Central memory CD8-positive, alpha-beta T cell (primary cell): ENCODE results near the gene OR2V2.

Experiments used
- ATAC-seq: fragments of 150-1000 bp; cut with Tn5 transposase; replicated peaks from 2 replicates; pipeline ENCODE4 v1.10.0; 2022; ENCODE audit warnings: mild to moderate bottlenecking, moderate FRiP score, moderate number of reproducible peaks; ENCODE audit not compliant: poor library complexity, severe bottlenecking; ENCODE audit errors: extremely low read depth
- DNase-seq, 2 donors: peaks; one replicate each; pipeline ENCODE4 v3.0.0; 2021; ENCODE audit warnings: low spot score in 2 of 2
- H3K27ac Mint-ChIP-seq: one replicate; pipeline ENCODE4 v1.8.0; 2022; ENCODE audit warnings: low read depth, mild to moderate bottlenecking, moderate library complexity, mixed read lengths
- H3K27me3 Mint-ChIP-seq: one replicate; pipeline ENCODE4 v1.8.0; 2022; ENCODE audit warnings: mixed read lengths
- H3K36me3 Mint-ChIP-seq: one replicate; pipeline ENCODE4 v1.8.0; 2022; ENCODE audit warnings: mild to moderate bottlenecking, moderate library complexity, mixed read lengths; ENCODE audit not compliant: insufficient read depth
- H3K4me1 Mint-ChIP-seq: one replicate; pipeline ENCODE4 v1.8.0; 2022; ENCODE audit warnings: mixed read lengths
- H3K4me3 Mint-ChIP-seq: one replicate; pipeline ENCODE4 v1.8.0; 2022; ENCODE audit warnings: mild to moderate bottlenecking, moderate library complexity, mixed read lengths
- H3K9me3 Mint-ChIP-seq: one replicate; pipeline ENCODE4 v1.8.0; 2022; ENCODE audit warnings: mixed read lengths

The OR2V2 gene

GRCh38 chr5:181136361-181136955, 10.9 kb upstream of the OR2V2 start:
- ATAC-seq (no peak), DNase-seq (no peak)
- H3K27ac Mint-ChIP-seq = no peak overlapping the region
- no peak overlapping the region for H3K4me3 Mint-ChIP-seq
- H3K4me1 Mint-ChIP-seq = no peaks in the 10 kb centered on the region
- peaks cover 2% of the 10 kb centered on the region for H3K36me3 Mint-ChIP-seq
- peaks cover 55% of the 10 kb centered on the region for H3K27me3 Mint-ChIP-seq
- H3K9me3 Mint-ChIP-seq = peaks cover 15% of the 10 kb centered on the region

GRCh38 chr5:181138258-181138657, 9.1 kb upstream of the OR2V2 start:
- DNase-seq (no peak), ATAC-seq (no peak)
- peaks cover 15% of the 10 kb centered on the region for H3K9me3 Mint-ChIP-seq
- H3K4me1 Mint-ChIP-seq = no peaks in the 10 kb centered on the region
- H3K4me3 Mint-ChIP-seq = no peak overlapping the region
- H3K27ac Mint-ChIP-seq = no peak overlapping the region
- H3K27me3 Mint-ChIP-seq = peaks cover 55% of the 10 kb centered on the region
- H3K36me3 Mint-ChIP-seq = peaks cover 2% of the 10 kb centered on the region

GRCh38 chr5:181140766-181141165, 6.6 kb upstream of the OR2V2 start:
- DNase-seq = no peak
- Mint-ChIP-seq H3K27me3 (peaks cover 43% of the 10 kb centered on the region), H3K4me1 (no peaks in the 10 kb centered on the region), H3K36me3 (peaks cover 4% of the 10 kb centered on the region), H3K4me3 (no peak overlapping the region), H3K9me3 (peaks cover 15% of the 10 kb centered on the region), H3K27ac (no peak overlapping the region)
- no peak for ATAC-seq

- Mint-ChIP-seq H3K36me3 (peaks cover 4% of the 10 kb centered on the region), H3K9me3 (peaks cover 15% of the 10 kb centered on the region), H3K4me1 (no peaks in the 10 kb centered on the region), H3K4me3 (no peak overlapping the region), H3K27ac (no peak overlapping the region), H3K27me3 (peaks cover 51% of the 10 kb centered on the region)
- ATAC-seq = no peak
- DNase-seq = no peak
Measured at GRCh38 chr5:181142054-181142453, 5.3 kb upstream of the OR2V2 start.

GRCh38 chr5:181145133-181145532, 2.3 kb upstream of the OR2V2 start:
- DNase-seq = no peak
- no peak for ATAC-seq
- H3K9me3 Mint-ChIP-seq = peaks cover 3% of the 10 kb centered on the region
- peaks cover 2% of the 10 kb centered on the region for H3K36me3 Mint-ChIP-seq
- H3K4me3 Mint-ChIP-seq = no peak overlapping the region
- no peak overlapping the region for H3K27ac Mint-ChIP-seq
- H3K4me1 Mint-ChIP-seq = no peaks in the 10 kb centered on the region
- peaks cover 82% of the 10 kb centered on the region for H3K27me3 Mint-ChIP-seq

GRCh38 chr5:181149355-181149754, 2.0 kb downstream of the OR2V2 start:
- Mint-ChIP-seq H3K4me3 (no peak overlapping the region), H3K4me1 (peaks cover 5% of the 10 kb centered on the region), H3K27me3 (peaks cover 53% of the 10 kb centered on the region), H3K27ac (no peak overlapping the region), H3K36me3 (no peaks in the 10 kb centered on the region), H3K9me3 (no peaks in the 10 kb centered on the region)
- no peak for DNase-seq
- ATAC-seq = no peak

GRCh38 chr5:181149806-181150733, 2.7 kb downstream of the OR2V2 start:
- Mint-ChIP-seq H3K27ac (no peak overlapping the region), H3K9me3 (no peaks in the 10 kb centered on the region), H3K36me3 (no peaks in the 10 kb centered on the region), H3K4me3 (no peak overlapping the region), H3K4me1 (peaks cover 5% of the 10 kb centered on the region), H3K27me3 (peaks cover 53% of the 10 kb centered on the region)
- DNase-seq (no peak), ATAC-seq (no peak)

GRCh38 chr5:181151146-181151545, 3.8 kb downstream of the OR2V2 start:
- Mint-ChIP-seq H3K4me3 (no peak overlapping the region), H3K27ac (no peak overlapping the region), H3K36me3 (no peaks in the 10 kb centered on the region), H3K4me1 (peaks cover 5% of the 10 kb centered on the region), H3K27me3 (peaks cover 53% of the 10 kb centered on the region), H3K9me3 (no peaks in the 10 kb centered on the region)
- ATAC-seq (no peak), DNase-seq (no peak)

- no peak for DNase-seq
- no peak for ATAC-seq
- peaks cover 40% of the 10 kb centered on the region for H3K27me3 Mint-ChIP-seq
- no peak overlapping the region for H3K4me3 Mint-ChIP-seq
- H3K27ac Mint-ChIP-seq = no peak overlapping the region
- H3K9me3 Mint-ChIP-seq = no peaks in the 10 kb centered on the region
- H3K4me1 Mint-ChIP-seq = peaks cover 5% of the 10 kb centered on the region
- H3K36me3 Mint-ChIP-seq = no peaks in the 10 kb centered on the region
Measured at GRCh38 chr5:181152406-181152805, 5.0 kb downstream of the OR2V2 start.

GRCh38 chr5:181153814-181154213, 6.4 kb downstream of the OR2V2 start:
- Mint-ChIP-seq H3K4me3 (no peak overlapping the region), H3K36me3 (no peaks in the 10 kb centered on the region), H3K27me3 (peaks cover 26% of the 10 kb centered on the region), H3K9me3 (no peaks in the 10 kb centered on the region), H3K4me1 (peaks cover 5% of the 10 kb centered on the region), H3K27ac (no peak overlapping the region)
- ATAC-seq = no peak
- DNase-seq = no peak

- Mint-ChIP-seq H3K27me3 (no peaks in the 10 kb centered on the region), H3K27ac (no peak overlapping the region), H3K9me3 (no peaks in the 10 kb centered on the region), H3K4me1 (peaks cover 20% of the 10 kb centered on the region), H3K4me3 (no peak overlapping the region), H3K36me3 (peaks cover 6% of the 10 kb centered on the region)
- no peak for DNase-seq
- ATAC-seq = no peak
Measured at GRCh38 chr5:181156758-181157157, 9.4 kb downstream of the OR2V2 start.

- DNase-seq = no peak
- H3K36me3 Mint-ChIP-seq = peaks cover 11% of the 10 kb centered on the region
- peak overlapping the region; percentile 84 for H3K4me3 Mint-ChIP-seq
- ATAC-seq = no peak
- no peaks in the 10 kb centered on the region for H3K27me3 Mint-ChIP-seq
- peaks cover 3% of the 10 kb centered on the region for H3K9me3 Mint-ChIP-seq
- H3K4me1 Mint-ChIP-seq = peaks cover 22% of the 10 kb centered on the region
- peak overlapping the region; percentile 99 for H3K27ac Mint-ChIP-seq
Measured at GRCh38 chr5:181158869-181159268, 11.5 kb downstream of the OR2V2 start.
